ENCODE data around the gene POM121. TPM values are rescaled to one million over a fixed set of nuclear protein-coding genes. Genes with fewer than 3 reads are reported as not detected.

The POM121 gene
- total RNA-seq: 7.4 and 11.0 TPM in 2 replicates

GRCh38 chr7:72924733-72925545, at the start of gene POM121:
Gene POM121, plus strand, starts transcription at chr7:72925095. Its CDS starts 27 bp downstream, at chr7:72925122.

DNA sequence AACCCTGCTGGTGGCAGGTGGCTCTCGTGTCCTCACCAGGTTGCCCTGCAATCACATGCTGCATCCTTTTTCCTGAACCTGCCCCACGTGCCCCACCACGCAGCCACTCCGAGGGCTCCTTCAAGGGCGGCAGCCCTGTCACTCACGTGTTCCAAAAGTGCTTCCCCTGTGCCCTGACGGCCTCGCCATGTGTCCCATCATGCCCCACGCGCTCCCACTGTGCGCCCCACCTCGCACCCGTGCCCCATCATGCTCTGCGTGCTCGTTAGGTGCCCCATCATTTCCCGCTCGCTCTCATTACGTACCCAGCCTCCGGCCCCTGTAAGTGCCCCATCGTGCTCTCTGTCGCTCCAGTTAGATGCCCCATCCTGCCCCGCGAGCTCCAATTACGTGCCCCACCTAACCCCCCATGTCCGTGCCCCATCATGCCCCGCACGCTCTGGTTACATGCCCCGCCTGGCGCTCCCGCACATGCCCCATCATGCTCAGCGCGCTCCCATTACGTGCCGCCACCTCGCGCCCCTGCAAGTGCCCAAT, 44.2 kb downstream of the POM121 start, which contains the start of gene TRIM74:
Gene TRIM74, minus strand, starts transcription at position 487 of the 537 bp plus-strand sequence. CDS start 3,309 bp downstream, outside the sequence.

Other genes with a start within 250 kb of the POM121 start
- gene TYW1B, start 96.9 kb upstream of the POM121 start, total RNA-seq: 3.8 and 3.9 TPM in 2 replicates
- not detected in 2 replicates for gene TRIM74, start 44.4 kb downstream of the POM121 start, total RNA-seq
- not detected in 2 replicates for gene SPDYE8, start 104.7 kb downstream of the POM121 start, total RNA-seq
- not detected in 2 replicates for gene SPDYE11, start 132.8 kb downstream of the POM121 start, total RNA-seq
- gene SPDYE9, start 160.9 kb downstream of the POM121 start, total RNA-seq: not detected in 2 replicates

Measured in cardiac atrium fibroblast (primary cell).